HG02798 (cell line): ENCODE results near the gene ZIC2.

Source experiments
- ATAC-seq: cut with Tn5 transposase; IDR thresholded peaks from one replicate; pipeline ENCODE4 v1.9.1; 2021; ENCODE audit warnings: mild to moderate bottlenecking; ENCODE audit not compliant: unreplicated experiment, poor library complexity

ZIC2 gene

DNA sequence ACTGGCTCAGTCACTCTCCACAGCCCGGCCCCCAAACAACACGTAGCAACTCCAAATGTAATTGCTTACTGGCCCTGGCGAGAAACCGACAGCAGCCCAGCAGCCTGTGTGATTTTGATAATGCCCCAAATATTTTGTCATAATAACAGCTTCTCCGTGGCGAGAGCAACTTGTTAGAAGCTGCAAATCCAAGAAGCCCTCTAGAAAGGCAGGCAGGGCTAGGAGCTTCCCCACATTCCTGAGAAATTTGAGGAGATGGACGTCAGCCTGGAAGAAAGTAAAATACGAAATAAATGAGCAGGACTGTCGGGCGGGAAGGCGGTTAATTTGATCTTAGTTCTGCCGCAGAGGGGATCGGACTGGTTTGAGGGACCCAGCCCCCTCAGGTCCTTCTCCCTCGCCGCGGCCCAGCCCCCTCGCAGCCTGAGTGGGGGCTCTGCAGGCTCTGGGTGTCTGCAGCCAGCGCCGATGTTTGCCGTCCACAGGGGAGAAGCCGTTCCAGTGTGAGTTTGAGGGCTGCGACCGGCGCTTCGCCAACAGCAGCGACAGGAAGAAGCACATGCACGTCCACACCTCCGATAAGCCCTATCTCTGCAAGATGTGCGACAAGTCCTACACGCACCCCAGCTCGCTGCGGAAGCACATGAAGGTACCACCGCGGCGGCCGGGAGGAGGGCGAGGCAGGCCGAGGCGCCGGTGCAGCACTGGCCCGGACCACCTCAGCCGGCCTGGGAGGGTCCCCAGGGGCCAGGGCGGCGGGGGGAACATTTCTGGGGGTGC lies 3.1 kb downstream of the ZIC2 start:
- ATAC-seq: no peak

DNA sequence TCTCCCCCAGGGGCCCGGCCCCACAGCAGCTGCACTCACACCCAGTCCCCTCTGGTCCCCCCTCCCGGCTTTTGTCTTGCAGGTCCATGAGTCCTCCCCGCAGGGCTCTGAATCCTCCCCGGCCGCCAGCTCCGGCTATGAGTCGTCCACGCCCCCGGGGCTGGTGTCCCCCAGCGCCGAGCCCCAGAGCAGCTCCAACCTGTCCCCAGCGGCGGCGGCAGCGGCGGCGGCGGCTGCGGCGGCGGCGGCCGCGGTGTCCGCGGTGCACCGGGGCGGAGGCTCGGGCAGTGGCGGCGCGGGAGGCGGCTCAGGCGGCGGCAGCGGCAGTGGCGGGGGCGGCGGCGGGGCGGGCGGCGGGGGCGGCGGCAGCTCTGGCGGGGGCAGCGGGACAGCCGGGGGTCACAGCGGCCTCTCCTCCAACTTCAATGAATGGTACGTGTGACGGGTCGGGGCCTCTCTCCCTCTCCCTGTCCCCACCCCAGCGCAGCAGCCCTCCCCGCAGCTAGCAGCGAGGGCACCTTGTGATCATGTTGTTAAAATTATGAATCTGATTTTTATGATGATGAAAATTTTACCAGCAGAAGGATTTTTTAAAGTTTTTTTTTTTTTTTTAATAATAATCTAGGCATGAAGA lies 3.8 kb downstream of the ZIC2 start:
- ATAC-seq: no peak

DNA sequence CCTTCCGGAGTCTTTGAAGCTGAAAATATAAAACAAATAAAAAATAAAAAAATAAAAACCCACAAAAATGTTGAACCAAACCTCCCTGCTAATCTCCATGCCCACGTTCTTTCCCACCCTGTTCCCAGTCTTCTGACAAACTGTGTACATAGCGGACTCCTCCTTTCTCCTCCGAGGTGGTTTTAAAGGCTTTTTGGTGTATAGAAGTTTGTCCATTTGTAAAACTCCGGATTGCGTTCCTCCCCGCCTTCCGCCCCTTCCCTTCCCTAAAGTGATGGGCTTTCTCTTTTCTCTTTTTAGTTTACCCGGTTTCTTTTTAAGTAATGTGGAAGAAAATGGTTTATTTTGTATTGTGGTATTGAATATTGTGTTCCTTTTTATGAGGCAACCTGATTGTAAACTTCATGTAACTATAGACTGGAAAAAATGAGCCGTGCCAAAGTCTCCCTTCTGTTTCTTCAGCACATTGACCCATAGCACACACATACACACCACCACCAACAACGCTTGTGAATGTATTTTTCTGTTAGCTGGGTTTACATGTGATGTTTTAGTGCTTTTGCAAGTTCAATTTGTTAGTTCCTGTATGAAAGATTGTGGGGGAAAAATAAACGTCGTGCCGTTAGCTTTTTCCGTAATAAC lies 4.4 kb downstream of the ZIC2 start:
- no peak for ATAC-seq

DNA sequence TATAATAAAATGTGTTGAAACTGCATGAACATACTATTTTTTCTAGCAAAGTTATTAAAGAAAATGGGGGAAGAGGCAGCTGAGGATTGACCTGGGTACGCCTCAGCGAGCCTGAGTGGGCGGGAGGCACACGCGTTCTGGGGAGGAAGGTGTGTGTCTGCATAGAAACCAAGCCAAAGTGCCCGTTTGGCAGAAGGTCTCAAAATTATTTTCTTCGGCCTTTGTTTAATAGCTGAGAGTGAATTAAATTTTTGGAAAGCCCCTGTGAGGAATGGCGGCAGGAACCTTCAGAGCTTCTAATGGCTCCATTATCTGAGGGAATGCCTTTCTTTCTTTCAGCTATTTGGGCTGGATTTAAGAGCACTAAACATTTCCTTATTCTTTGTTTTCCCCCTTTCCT lies 5.2 kb downstream of the ZIC2 start:
- ATAC-seq: no peak

DNA sequence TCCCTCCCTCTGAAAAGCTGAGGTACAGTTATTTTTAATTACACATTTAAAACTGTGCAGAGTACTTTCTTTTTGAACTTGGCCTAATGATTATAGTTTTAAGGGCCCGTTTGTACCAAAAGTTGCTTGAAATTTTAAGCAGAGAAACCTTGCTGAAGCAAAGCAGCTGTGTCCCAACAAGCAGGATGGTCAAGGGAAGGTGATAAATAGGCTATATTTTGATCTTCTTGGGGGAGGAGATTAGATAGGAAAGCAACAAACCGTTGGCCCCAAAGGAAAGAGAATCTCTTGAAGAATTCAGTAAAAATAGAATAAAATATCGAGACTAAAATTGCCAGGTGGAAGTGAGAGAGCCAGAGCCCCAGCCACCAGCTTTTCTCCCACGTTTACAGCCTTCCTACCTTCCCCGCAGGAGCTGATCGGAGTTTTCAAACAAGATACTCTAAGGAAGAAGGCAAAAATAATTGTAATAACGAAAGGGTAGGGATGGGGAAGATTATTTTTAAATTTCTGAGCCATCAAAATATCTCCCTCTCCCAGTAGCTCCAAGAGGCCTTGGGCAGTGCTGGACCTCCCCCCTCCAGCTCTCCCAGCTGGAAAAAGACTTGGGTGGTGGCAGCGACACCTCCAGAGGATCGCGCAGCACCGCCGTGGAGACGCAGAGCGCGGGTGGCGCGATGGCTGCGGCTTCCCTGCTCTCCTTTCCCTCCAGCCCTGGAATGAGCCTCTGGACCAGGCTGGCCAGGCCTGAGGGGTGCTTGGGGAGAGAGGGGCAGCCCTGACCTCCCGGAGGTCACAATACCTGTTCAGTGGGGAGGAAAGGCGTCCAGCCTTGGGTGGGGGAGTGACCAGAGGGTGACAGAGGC lies 5.8 kb downstream of the ZIC2 start:
- no peak for ATAC-seq

DNA sequence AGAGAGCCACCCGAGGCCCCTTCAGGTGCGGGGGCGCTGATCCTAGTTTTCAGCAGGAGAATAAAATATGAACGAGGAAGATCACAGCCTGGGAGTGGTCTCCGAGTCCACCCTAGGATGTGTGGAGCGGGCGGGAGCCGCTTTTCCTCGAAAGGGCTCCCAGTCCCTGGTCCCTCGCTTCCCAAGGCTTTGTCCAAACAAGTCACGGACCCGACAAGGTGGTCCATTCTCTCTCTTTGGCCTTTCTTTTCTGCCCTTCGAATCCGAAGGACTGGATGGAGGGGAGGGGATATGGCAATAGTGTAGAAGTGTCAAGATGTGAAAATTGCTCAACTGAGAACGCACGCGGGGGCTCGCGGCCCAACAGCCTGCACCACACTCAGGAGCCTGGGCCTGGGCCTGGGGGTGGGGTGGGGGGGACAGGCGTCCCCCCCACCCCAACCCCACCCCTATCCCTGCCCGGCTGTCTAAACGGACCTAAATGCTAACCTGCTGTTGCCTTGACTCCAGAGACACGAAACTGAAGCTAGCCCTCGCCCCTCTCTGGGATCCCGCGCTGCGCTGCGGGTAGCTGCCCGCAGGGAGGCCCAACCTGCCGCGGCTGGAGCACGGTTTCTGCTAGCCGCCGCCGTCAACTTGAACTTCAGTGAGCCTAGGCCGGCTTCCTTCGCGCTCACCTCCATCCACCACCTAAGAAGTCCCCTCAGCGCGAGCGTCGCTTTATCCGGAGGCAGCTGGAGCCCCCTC lies 7.1 kb downstream of the ZIC2 start:
- no peak for ATAC-seq

DNA sequence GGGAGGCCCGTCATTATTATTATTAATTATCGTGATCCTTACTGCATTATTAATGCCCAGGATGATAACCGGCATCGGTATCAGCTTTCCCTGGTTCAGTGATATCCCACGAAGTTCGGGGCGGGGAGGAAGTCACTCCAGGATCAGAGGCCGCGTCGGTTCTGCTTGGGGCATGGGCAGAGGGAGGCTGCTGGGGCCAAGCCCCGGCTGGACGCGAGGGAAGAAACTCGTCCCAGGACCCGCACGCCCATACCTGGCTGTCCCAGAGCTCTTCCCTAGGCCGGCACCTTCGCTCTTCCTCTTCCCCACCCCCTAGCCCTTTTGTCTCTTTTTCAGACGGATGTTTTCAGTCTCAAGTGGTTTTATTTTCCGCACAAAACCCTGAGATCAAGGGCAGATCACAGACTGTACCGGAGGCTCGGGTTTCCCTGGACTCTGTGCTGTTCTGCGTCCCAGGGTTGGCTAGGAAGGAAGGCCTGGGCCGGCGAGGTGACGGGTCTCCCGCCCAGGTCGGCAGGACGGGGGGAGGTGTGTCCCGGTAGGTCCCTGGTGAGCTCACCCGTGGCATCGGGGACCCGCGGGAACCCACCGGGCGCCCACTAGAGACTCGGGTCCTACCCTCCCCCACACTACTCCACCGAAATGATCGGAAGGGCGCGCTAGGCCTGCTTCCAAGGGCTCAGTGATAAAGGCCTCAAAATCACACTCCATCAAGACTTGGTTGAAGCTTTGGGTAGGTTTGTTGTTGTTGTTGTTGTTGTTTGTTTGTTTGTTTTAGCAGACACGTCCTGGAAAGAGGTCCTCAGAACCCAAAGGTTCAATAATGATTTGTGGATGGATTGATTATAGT lies 7.9 kb downstream of the ZIC2 start:
- no peak for ATAC-seq

DNA sequence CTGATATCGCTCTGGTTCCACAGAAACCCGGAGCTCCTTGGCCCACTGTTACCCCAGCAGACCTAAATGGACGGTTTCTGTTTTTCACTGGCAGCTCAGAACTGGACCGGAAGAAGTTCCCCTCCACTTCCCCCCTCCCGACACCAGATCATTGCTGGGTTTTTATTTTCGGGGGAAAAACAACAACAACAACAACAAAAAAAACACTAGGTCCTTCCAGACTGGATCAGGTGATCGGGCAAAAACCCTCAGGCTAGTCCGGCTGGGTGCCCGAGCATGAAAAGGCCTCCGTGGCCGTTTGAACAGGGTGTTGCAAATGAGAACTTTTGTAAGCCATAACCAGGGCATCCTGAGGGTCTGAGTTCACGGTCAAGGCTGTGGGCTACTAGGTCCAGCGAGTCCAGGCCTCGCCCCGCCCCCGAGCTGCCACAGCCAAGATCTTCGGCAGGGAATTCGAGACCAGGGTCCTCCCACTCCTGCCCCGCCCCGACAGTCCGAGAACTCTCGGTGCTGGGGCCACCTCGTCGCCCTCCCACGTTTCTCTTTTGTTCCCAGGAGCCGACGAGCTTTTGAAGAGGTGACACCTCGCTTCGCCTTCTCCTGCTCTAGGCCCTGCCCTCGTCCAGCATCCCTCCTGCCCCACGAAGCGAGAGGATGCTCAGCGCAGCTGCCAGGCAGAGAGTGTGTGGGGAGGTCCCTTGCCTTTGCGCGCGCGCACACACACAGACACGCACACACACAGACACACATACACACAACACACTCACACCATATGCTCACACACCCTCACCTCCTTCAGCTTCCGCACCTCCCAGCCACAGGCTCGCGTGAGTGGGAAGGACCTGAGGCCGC lies 8.8 kb downstream of the ZIC2 start:
- no peak for ATAC-seq

DNA sequence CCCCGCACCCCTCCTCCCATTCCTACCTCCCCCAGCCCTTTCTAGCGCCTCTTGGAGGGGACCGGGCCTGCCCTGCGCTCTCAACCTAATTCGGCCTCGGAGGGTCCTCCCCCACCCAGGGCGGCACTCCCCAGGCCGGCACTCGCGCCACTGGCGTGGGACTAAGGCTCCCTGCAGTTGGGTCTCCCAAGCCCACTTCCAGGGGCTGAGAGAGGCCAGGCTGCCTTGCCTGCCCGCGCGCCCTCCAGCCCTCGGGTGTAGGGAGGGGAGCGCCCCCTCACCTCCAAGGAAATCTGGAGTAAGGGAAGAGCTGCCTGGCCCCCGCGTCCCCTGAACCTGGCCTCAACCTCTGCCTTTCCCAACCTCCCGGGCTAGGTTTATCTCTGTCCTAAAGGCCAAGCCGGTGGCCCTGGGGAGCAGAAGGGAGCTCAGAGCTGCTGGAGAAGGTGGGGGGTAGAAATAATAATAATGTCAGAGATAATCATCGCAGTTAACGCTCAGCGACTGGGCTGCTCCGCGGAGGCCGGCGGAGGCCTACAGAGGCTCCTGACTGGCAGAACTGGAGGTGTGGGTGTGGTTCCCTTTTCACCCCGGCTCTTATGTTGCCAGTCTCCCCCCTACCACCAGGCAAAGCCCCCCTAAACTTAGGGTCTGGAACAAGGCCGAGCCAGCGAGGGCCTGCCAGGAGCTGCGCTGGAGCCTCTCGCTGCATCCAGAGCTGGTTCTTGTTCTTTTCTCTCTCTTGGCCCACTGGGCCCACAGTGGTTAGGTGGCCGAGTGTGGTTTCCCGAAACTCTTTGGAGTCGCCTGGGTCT lies 9.6 kb downstream of the ZIC2 start:
- no peak for ATAC-seq

DNA sequence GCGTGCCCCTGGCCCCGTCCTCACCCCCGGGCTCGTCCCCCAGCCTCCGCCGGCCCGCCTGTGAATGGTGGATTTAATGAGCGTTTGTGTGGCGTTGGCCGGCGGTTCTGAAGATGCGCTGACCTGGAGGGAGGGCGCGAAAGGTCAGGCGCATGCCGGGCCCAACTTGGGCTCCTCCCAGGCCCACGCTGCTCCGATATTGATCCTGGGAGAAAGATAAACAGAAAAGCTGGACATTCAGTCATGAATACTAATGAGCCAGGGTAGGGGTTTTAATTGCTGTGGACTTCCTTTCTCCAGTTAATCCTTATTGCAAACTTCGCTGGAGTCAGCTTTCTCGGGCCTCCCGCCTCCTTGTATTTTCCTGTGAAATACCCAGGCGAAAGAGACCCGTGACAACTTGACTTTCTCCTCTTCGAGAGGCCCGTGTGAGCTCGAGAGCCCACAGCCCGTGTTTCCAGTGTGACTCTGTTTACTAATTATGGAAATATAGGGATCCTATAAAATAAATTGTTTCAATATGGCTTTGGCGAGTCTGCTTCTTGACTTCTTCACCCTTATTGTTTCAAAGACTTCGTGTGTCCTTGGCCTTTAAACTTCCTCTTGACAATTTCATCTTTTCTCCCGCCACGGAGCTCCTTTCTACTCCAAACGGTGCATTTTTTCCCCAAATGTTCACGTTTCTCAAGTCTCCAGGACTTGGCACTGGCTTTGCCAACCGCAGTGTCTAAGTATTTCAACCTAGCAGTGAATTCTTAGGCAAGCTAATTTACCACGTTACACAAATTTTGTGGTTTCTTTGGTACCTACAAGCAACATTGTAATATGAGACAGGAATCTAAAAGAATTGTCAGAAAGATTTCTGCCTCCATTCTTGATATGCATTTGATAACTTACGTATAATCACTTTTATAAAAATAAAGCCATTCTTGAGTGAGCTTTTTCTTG lies 10.5 kb downstream of the ZIC2 start:
- ATAC-seq: no peak

DNA sequence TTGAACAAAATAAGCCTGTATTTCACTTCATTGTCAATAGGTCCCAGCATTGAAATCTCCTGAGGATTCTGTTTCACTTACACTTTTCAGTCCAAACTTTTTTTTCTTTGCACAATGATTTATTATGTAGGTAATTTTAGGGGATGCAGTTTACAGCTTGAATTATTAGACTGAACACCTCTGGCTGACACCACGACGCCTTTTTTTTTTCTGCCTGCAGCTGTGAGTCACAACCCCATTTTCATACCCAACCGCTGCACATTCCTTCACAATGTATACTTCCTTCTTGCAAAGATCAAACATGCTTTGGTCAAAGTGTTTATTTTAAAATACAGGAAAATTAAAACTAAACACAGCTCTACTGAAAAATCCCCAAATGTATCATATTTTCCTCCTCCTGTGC lies 11.4 kb downstream of the ZIC2 start:
- ATAC-seq: no peak

DNA sequence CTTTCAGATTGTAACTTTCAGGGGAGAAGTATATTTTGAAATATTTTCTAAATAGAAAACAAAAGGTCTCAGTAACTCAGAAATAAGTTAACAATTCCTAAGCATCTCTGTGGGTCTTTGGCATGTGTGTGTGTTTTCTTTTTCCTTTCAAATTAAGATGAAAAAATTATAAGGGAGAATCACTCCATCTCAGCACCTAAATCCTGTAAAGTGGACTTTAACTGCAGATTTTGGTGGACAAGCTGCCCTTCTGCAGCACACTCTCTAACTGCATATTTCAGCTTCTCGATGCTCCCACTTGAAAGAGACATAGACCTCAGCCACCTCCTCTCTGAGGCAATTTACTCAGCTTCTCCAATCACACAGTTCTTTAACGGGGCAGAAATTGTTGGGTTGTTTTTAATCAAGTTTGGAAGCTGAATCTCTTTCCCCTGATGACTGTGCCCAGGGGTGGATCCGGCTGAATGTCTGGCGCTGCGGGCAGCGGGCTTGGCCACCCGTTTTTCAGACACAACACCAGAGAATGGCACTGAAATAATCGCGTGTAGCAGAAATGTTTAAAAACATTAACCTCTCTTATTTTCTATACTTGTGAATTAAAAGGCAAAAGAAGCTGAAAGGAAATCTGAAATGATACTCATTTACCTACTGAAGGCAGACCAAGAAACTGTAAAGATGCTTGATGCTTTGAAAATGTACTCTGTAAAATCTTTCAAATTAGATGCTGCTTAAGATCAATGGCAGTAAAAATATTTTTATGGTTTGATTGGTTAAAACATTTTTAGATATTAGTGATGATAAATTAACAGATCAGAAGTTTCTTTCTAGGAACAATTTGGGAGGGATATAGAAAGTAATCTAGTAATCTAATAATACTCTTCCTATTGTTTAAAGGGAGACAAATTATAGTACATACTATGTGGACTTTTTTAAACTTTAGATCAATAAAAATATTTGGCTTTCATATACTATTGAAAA lies 12.4 kb downstream of the ZIC2 start:
- ATAC-seq: no peak

DNA sequence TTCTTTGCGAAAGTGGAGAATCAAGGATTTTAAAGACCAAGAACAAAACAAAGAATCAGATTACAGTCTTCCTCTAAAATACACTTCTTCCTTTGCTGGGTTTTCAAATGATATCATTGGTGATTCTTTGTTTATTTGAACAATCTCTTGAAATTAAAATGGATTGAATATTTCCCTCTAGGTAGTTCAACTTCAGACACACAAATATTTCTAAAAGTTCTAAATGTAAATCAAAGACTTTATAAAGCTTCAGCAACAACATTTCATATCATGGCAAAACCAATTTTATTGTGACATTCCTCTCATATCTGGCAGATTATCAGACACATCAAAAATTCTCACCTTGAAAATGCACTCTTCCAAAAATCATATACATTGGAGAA lies 13.0 kb downstream of the ZIC2 start:
- no peak for ATAC-seq

DNA sequence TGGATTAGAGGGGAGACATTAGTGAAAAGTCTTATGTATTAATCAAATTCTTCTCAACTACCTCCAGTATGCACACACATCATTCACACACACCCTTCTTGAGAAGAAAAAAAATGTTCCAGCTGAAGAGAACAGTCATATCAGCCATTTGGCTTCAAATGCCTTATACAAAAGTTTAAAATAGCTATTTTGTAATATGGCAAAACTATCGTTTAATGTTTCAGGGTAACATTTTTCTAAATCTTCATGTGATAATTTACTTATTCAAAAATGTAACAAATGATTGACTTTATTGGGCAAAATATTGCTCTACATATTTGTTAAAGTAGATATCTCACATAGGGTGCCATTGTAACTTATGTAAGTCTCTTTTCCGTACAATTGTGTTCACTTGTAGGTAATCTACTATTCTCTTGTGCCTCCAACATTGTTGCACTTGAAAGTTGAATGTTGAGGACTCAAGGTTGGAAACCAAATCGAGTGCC lies 13.6 kb downstream of the ZIC2 start:
- ATAC-seq: no peak
